Hypothalamus (tissue), 51 donors: ENCODE results near the gene ZNF600.
A peak's percentile ranks its signal among the peaks of the same experiment; 100 is the strongest.
"Not testable (repeated sequence)": the region's sequence is repeated elsewhere in the genome, so short reads cannot be mapped to it uniquely, and the experiment has no call there.

ENCODE experiments used
- DNase-seq, 51 donors: peaks; one replicate each; lab custom pipeline; 2025; lab: John Stamatoyannopoulos, UW

The ZNF600 gene

GRCh38 chr19:52786464-52787354 lies at the start of gene ZNF600:
TSS of gene ZNF600 (minus strand) at chr19:52786791. CDS start at chr19:52778888, 7,903 bp downstream.
- DNase-seq, result peak in 36 of 51 donors; percentile 1 to 67 (median 18)

DNA sequence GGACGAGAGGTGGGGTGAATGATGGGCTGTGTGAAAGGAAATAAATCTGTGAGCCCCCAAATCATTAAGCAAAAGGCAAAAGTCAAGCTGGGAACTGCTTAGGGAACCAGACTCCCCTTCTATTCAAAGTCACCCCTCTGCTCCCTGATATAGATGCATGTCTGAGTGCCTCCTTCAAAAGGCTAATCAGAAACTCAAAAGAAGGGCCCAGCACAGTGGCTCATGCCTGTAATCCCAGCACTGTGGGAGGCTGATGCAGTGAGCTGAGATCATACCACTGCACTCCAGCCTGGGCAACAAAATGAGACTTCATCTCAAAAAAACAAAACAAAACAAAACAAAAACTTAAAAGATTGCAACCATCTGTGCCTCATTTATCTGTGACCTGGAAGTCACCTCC lies 47.7 kb upstream of the ZNF600 start:
- DNase-seq, result not testable (repeated sequence)

DNA sequence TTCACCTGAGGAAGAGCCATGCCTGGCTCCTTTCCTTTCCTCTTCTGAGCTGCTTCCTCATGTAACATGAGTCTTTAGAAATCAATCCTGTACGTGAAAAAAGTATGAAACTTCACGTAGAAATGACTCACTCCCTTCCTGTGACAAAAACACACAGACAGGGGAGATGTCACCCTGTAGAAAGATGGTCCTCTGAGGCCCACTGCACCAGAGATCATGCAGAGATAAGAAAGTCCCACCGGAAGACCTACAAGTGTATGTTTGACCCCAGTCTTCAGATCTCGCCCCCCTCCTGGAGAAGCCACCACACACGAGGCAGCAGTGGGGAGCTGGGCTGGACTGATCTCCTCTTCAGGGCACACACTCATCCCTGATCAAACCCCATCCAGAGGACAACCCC lies 47.0 kb upstream of the ZNF600 start:
- DNase-seq, result not testable (repeated sequence)

GRCh38 chr19:52829866-52830265 lies 43.3 kb upstream of the ZNF600 start:
- DNase-seq, result not testable (repeated sequence)

GRCh38 chr19:52825765-52826164 lies 39.2 kb upstream of the ZNF600 start:
- DNase-seq, result no peak

- no peak for DNase-seq
Observed at GRCh38 chr19:52823676-52824075, 37.1 kb upstream of the ZNF600 start.

DNA sequence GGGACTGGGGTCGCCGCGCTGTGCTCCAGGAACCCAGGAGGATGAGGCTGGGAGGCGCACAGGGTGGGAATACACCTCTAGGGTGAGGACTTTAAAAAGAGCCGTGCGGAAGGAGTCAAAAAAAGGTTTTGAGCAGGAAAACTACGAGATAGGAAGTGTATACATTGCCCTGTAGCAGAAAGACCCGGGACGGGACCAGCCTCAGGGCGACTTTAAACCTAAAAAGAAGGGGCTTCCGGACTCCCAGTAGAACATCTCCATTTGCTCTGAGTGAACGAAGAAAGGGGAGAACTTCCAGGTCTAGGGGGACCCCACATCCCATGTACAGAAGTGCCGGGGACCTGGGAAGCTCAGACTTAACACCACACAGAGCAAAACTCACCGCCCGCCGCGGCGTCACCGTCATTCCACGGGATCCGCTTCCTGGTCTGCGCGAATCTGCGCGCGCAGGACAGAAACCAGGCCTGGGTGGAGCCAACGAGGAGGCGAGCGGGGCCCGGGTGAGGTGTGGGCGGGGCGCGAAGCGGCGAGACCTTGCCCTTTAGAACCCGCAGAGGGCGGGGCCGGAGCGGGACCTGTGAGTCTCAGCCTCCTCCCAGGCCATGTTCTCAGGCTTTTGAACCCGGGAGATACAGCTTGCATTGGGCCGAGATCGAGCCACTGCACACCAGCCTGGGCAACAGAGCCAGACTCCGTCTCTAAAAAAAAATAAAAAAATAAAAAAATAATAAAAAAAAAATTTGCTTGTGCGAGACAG lies 34.8 kb upstream of the ZNF600 start, which contains the start of gene ZNF28:
TSS of gene ZNF28 (minus strand) at position 430 of the 757 bp plus-strand sequence. CDS start 3,675 bp downstream, outside the sequence.
- peak in 45 of 51 donors; percentile 4 to 73 (median 42) for DNase-seq

GRCh38 chr19:52820472-52821203 lies 34.0 kb upstream of the ZNF600 start:
- DNase-seq, result peak in 21 of 51 donors; percentile 0 to 28 (median 5)

GRCh38 chr19:52809801-52810200 lies 23.2 kb upstream of the ZNF600 start:
- DNase-seq, result no peak

DNA sequence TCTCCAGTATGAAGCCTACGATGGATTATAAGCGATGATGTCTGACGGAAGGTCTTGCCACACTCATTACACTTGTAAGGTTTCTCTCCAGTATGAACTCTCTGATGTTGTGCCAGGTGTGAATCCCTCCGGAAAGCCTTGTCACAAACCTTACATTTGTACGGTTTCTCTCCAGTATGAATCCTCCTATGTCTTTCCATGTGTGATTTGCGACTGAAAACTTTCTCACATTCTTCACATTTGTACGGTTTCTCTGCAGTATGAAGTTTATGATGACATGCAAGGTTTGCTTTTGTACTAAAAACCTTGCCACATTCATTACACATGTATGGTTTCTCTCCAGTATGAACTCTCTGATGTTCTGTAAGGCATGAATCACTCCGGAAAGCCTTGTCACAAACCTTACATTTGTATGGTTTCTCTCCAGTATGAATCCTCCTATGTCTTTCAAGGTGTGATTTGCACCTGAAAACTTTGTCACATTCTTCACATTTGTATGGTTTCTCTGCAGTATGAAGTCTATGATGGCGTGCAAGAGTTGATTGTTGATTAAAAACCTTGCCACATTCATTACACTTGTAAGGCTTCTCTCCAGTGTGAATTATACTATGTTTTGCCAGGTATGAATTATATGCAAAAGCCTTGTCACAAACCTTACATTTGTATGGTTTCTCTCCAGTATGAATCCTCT lies 13.5 kb upstream of the ZNF600 start:
- DNase-seq, result not testable (repeated sequence)

DNA sequence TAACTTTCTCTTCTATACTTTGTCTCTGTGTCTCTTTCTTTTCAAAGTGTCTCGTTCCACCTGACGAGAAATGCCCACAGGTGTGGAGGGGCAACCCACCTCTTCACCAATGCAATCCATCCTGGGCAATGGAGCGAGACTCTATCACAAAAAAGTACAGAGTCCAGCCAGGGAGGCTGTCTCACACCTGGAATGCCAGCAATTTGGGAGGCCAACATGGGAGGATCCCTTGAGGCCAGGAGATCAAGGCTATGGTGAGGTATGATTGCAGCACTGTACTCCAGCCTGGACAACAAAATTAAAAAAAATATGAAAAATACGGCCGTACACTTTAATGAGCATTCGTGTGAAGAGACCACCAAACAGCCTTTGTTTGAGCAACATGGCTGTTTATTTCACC lies 2.8 kb upstream of the ZNF600 start:
- no peak for DNase-seq

DNA sequence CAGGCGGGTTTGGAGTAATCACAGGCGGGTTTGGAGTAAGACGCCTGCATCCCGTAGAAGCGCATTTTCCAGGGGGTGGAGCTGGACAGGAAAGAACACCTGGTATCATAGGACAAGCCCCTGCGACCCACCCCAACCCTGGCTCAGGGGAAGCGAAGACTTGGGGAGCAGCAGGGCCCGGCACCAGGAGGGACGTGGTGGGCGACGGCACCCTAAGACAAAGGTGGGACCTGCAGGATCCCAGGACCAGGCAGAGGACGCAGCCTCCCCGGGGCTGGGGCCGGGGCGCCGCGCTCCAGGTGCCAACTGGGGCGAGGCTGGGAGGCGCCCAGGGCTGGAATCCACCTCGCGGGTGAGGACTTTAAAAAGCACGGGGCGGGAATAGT lies 520 bp downstream of the ZNF600 start:
- peak in 1 of 51 donors; percentile 0 for DNase-seq

DNA sequence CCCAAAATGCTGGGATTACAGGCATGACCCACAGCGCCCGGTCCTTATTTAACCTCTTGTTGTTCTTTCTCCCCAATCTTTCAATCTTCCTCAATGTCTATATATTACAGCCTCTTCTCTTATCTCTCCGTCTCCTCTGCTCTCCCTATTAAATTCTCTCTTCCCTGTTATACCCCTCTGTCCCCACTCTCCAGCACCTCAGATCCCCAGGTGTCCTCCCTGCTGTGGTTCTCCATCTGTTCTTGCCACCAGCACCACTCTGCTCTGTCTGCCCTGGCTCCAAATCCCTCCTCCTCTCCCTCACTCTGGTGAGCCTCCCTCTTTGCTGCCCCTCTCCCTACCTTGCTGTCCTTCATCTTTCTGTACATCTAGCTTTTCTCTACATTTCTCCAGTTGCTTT lies 1.1 kb downstream of the ZNF600 start:
- no peak for DNase-seq

GRCh38 chr19:52782864-52783263 lies 3.7 kb downstream of the ZNF600 start:
- DNase-seq, result not testable (repeated sequence)

DNA sequence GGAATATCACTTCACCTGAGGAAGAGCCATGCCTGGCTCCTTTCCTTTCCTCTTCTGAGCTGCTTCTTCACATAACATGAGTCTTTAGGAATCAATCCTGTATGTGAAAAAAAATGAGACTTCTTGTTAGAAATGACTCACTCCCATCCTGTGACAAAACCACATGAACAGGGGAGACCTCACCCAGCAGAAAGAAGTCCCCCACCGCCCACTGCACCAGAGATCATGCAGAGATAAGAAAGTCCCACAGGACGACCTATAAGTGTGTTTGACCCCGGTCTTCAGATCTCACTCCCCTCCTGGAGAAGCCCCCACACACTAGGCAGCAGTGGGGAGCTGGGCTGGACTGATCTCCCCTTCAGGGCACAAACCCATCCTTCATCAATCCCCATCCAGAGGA lies 7.8 kb downstream of the ZNF600 start:
- no peak for DNase-seq

DNA sequence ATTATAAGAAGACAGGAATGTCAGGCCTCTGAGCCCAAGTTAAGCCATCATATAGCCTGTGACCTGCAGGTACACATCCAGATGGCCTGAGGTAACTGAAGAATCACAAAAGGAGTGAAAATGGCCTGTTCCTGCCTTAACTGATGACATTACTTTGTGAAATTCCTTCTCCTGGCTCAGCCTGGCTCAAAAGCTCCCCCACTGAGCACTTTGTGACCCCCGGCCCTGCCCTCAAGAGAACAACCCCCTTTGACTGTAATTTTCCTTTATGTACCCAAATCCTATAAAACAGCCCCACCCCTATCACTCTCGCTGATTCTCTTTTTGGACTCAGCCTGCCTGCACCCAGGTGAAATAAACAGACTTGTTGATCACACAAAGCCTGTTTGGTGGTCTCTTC lies 30.1 kb downstream of the ZNF600 start:
- not testable (repeated sequence) for DNase-seq

GRCh38 chr19:52749780-52750179 lies 36.8 kb downstream of the ZNF600 start:
- DNase-seq, result no peak

DNA sequence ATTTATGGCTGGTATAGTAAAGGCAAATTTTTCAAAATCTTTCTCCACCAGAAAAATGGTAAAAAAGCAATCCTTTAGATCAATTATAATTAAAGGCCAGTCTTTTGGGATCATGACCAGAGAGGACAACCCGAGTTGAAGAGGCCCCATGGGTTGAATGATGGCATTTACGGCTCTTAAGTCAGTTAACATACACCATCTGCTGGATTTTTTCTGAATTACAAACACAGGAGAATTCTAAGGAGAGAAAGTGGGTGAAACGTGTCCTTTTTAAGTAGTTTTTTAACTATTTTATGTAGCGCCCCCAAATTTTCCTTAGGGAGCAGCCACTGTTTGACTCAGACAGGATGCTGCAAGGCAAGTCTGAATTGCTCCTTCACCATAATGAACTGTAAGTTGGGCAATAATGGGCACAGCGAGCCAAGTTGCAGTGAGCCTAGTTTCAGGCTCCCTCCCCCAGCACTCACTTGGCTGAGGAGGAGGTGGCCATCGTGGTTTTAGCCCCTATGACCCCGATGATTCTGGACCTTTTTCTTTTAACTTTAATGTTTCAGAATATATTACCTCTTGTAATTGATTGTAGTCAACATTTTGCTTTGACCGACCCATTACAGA lies 38.1 kb downstream of the ZNF600 start:
- peak in 2 of 51 donors; percentile 8 to 31 for DNase-seq

- not testable (repeated sequence) for DNase-seq
Observed at GRCh38 chr19:52745919-52746318, 40.7 kb downstream of the ZNF600 start.

DNA sequence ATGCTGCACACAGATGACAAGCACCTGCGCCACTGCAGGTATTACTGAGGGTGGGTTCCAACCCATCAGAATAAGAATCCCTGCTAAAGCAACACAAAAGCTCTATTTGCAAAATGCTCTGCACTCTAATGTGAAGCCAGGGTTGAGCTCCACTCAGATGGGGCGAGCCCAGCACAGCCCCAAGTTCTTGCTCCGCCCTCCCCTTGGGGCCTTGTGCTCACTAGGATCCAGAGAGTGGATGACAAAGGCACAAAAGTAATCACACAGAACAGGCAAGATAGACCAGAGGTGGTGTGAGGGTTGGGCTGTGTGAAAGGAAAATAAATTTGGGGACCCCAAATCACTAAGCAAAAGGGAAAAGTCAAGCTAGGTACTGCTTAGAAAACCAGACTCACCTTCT lies 43.5 kb downstream of the ZNF600 start:
- DNase-seq, result no peak
